GM12865 (cell line): ENCODE results near the gene NMRK2.

Source experiments
- DNase-seq: peaks from one replicate; pipeline ENCODE4 v3.0.0; 2010; ENCODE audit warnings: low read depth
- H3K4me3 ChIP-seq: 2 replicates; pipeline ENCODE4 v1.5.1; 2011; ENCODE audit warnings: mild to moderate bottlenecking, low read depth, low read length, control low read depth
- CTCF ChIP-seq: IDR thresholded peaks from 2 replicates; pipeline ENCODE4 v1.5.1; 2011; ENCODE audit warnings: low read length, control low read depth, low read depth, inconsistent platforms; ENCODE audit not compliant: insufficient read depth; ENCODE audit errors: missing control alignments

Gene NMRK2

GRCh38 chr19:3899531-3900294 is 33.2 kb upstream of the NMRK2 start:
- no peak overlapping the region for H3K4me3 ChIP-seq
- no peak for DNase-seq
- TF ChIP-seq CTCF = no peak

- no peak for TF ChIP-seq CTCF
- no peak overlapping the region for H3K4me3 ChIP-seq
- DNase-seq = no peak
These were observed 30.4 kb upstream of the NMRK2 start for GRCh38 chr19:3902317-3902973.

GRCh38 chr19:3904233-3904632 is 28.6 kb upstream of the NMRK2 start:
- H3K4me3 ChIP-seq = no peak overlapping the region
- no peak for DNase-seq
- TF ChIP-seq CTCF = no peak

- TF ChIP-seq CTCF = no peak
- no peak overlapping the region for H3K4me3 ChIP-seq
- no peak for DNase-seq
These were observed 25.1 kb upstream of the NMRK2 start for GRCh38 chr19:3907626-3908265.

GRCh38 chr19:3908266-3909054 is 24.4 kb upstream of the NMRK2 start:
- no peak for TF ChIP-seq CTCF
- H3K4me3 ChIP-seq = no peak overlapping the region
- no peak for DNase-seq

GRCh38 chr19:3910105-3910504 is 22.8 kb upstream of the NMRK2 start:
- H3K4me3 ChIP-seq = no peak overlapping the region
- DNase-seq = no peak
- no peak for TF ChIP-seq CTCF
